Upper lobe of left lung (tissue), 6 donors: ENCODE results near the gene CFAP73. TPM values are rescaled to one million over a fixed set of nuclear protein-coding genes. Genes with fewer than 3 reads are reported as not detected.

Experiments used
- ATAC-seq, 2 donors: fragments of 200-7000 bp; cut with Tn5 transposase; one replicate each; pipeline ENCODE4 v1.9.1; 2022; ENCODE audit warnings: mild to moderate bottlenecking in 2 of 2, moderate library complexity in 2 of 2; ENCODE audit not compliant: low FRiP score in 2 of 2
- DNase-seq, 2 donors: peaks; one replicate each; pipeline ENCODE4 v3.0.0-alpha.2; 2019 to 2020
- H3K27ac ChIP-seq, 4 donors: fragments of 200-600 bp; sonication (generic); one replicate each; pipeline ENCODE4 v1.5.1; 2016 to 2019
- H3K27me3 ChIP-seq, 4 donors: fragments of 200-600 bp; sonication (generic); one replicate each; pipeline ENCODE4 v1.5.1; 2017 to 2019
- H3K36me3 ChIP-seq, 4 donors: fragments of 200-600 bp; sonication (generic); one replicate each; pipeline ENCODE4 v1.5.1; 2016 to 2019
- H3K4me1 ChIP-seq, 4 donors: fragments of 200-600 bp; sonication (generic); one replicate each; pipeline ENCODE4 v1.5.1; 2018 to 2019
- H3K4me3 ChIP-seq, 4 donors: fragments of 200-600 bp; sonication (generic); one replicate each; pipeline ENCODE4 v1.5.1; 2017 to 2019; ENCODE audit warnings: mild to moderate bottlenecking in 2 of 4, moderate library complexity in 1 of 4
- H3K9me3 ChIP-seq, 4 donors: fragments of 200-600 bp; sonication (generic); one replicate each; pipeline ENCODE4 v1.5.1; 2018 to 2019
- CTCF ChIP-seq, 6 experiments: fragments of 450-650 bp in 4 of 6; fragments of 200-600 bp in 2 of 6; sonication (generic) in 2 of 6; IDR thresholded peaks; one replicate each; pipeline ENCODE4 v1.5.1; 2016 to 2019; ENCODE audit warnings: antibody characterized with exemption in 6 of 6
- EP300 ChIP-seq, 4 donors: sonication (generic); formaldehyde crosslinking; IDR thresholded peaks; one replicate each; pipeline ENCODE4 v1.5.1; 2017; ENCODE audit warnings: antibody characterized with exemption in 4 of 4, control low read depth in 2 of 4
- POLR2A ChIP-seq, 4 donors: fragments of 450-650 bp; IDR thresholded peaks; one replicate each; pipeline ENCODE4 v1.5.1; 2016 to 2017; ENCODE audit warnings: antibody characterized with exemption in 4 of 4, mild to moderate bottlenecking in 2 of 4
- POLR2AphosphoS5 ChIP-seq, 2 donors: sonication (generic); formaldehyde crosslinking; IDR thresholded peaks; one replicate each; pipeline ENCODE4 v1.5.1; 2017; ENCODE audit warnings: antibody characterized with exemption in 2 of 2
- WGBS, 2 donors: methylation state at CpG; one replicate each; pipeline ENCODE4 v1.1.5; 2017 to 2018; 5-methylcytosine and 5-hydroxymethylcytosine counted together
- total RNA-seq, 6 donors: library from RNA; depleted of rRNA in 4 of 6; stranded (reverse); fragments of >200 nt in 4 of 6; gene quantifications; one replicate each; pipeline versions ENCODE4 v1.1.0 to v1.2.1, GENCODE V29; 2016 to 2021
- donor health status: DM: no; HTN: no; CAD: no; lungs with moderate emphysema.
- donor health status: DM: no; HTN: yes; CAD: no; lungs with severe emphysema.

CFAP73 gene
- total RNA-seq, 6 donors from 2014 or later = 0.97 to 34.1 (median 15.4) TPM

- TF ChIP-seq POLR2AphosphoS5 (IDR thresholded peaks at IDR 0.05) (no peak), POLR2A (IDR thresholded peaks at IDR 0.05) (no peak), EP300 (IDR thresholded peaks at IDR 0.05) (no peak), CTCF (IDR thresholded peaks at IDR 0.05) (no peak)
- Histone ChIP-seq H3K27me3 (peaks cover 0 to 40% (median 15%) of the 10 kb centered on the region in 4 donors), H3K9me3 (no peaks in the 10 kb centered on the region), H3K4me3 (peak overlapping the region in 1 of 4 donors; percentile 28), H3K27ac (no peak overlapping the region), H3K4me1 (peaks cover 12 to 31% (median 18%) of the 10 kb centered on the region in 4 donors), H3K36me3 (peaks cover 0 to 24% (median 21%) of the 10 kb centered on the region in 4 donors)
- 3% methylated on average over 46 of the region's 51 CpGs; no CpG with 5 or more reads in 1 of the 2 donors for WGBS, 2 donors
- ATAC-seq = no peak
- peak in 1 of 2 donors; percentile 83 for DNase-seq
These were observed 4.9 kb downstream of the CFAP73 start for GRCh38 chr12:113154351-113154973.

- TF ChIP-seq POLR2A (IDR thresholded peaks at IDR 0.05) (no peak), EP300 (IDR thresholded peaks at IDR 0.05) (no peak), CTCF (IDR thresholded peaks at IDR 0.05) (no peak), POLR2AphosphoS5 (IDR thresholded peaks at IDR 0.05) (no peak)
- Histone ChIP-seq H3K27ac (no peak overlapping the region), H3K4me3 (no peak overlapping the region), H3K9me3 (no peaks in the 10 kb centered on the region), H3K27me3 (peaks cover 0 to 38% (median 15%) of the 10 kb centered on the region in 4 donors), H3K4me1 (peaks cover 12 to 28% (median 18%) of the 10 kb centered on the region in 4 donors), H3K36me3 (peaks cover 3 to 30% (median 27%) of the 10 kb centered on the region in 4 donors)
- WGBS, 2 donors = 73% methylated on average over 11 to 12 of the region's 12 CpGs
- ATAC-seq = no peak
- DNase-seq = no peak
These were observed 5.5 kb downstream of the CFAP73 start for GRCh38 chr12:113155060-113155459.

GRCh38 chr12:113155646-113156045, 6.1 kb downstream of the CFAP73 start:
- no peak for ATAC-seq
- H3K27me3 ChIP-seq = peaks cover 0 to 34% (median 15%) of the 10 kb centered on the region in 4 donors
- no peak for DNase-seq
- TF ChIP-seq CTCF (IDR thresholded peaks at IDR 0.05) (no peak), POLR2AphosphoS5 (IDR thresholded peaks at IDR 0.05) (no peak), POLR2A (IDR thresholded peaks at IDR 0.05) (no peak), EP300 (IDR thresholded peaks at IDR 0.05) (no peak)
- peaks cover 12 to 28% (median 18%) of the 10 kb centered on the region in 4 donors for H3K4me1 ChIP-seq
- peaks cover 4 to 36% (median 32%) of the 10 kb centered on the region in 4 donors for H3K36me3 ChIP-seq
- H3K4me3 ChIP-seq = no peak overlapping the region
- no peak overlapping the region for H3K27ac ChIP-seq
- no peaks in the 10 kb centered on the region for H3K9me3 ChIP-seq
- WGBS, 2 donors = 33 to 41% methylated on average over 7 of the region's 7 CpGs

GRCh38 chr12:113157218-113157859, 7.8 kb downstream of the CFAP73 start:
- ATAC-seq = no peak
- no peak for DNase-seq
- H3K36me3 ChIP-seq = peaks cover 4 to 53% (median 49%) of the 10 kb centered on the region in 4 donors
- TF ChIP-seq EP300 (IDR thresholded peaks at IDR 0.05) (no peak), POLR2A (IDR thresholded peaks at IDR 0.05) (no peak), CTCF (IDR thresholded peaks at IDR 0.05) (no peak), POLR2AphosphoS5 (IDR thresholded peaks at IDR 0.05) (no peak)
- peaks cover 0 to 33% (median 10%) of the 10 kb centered on the region in 4 donors for H3K27me3 ChIP-seq
- H3K4me1 ChIP-seq = peaks cover 12 to 28% (median 18%) of the 10 kb centered on the region in 4 donors
- WGBS, 2 donors = 85 to 87% methylated on average over 10 to 12 of the region's 12 CpGs
- no peaks in the 10 kb centered on the region for H3K9me3 ChIP-seq
- no peak overlapping the region for H3K27ac ChIP-seq
- no peak overlapping the region for H3K4me3 ChIP-seq
